ENCODE measurements around the gene TRPM3.

Gene TRPM3

GRCh38 chr9:70506159-70506558 is 615.3 kb downstream of the TRPM3 start:
- peak; percentile 69 for FAIRE-seq

DNA sequence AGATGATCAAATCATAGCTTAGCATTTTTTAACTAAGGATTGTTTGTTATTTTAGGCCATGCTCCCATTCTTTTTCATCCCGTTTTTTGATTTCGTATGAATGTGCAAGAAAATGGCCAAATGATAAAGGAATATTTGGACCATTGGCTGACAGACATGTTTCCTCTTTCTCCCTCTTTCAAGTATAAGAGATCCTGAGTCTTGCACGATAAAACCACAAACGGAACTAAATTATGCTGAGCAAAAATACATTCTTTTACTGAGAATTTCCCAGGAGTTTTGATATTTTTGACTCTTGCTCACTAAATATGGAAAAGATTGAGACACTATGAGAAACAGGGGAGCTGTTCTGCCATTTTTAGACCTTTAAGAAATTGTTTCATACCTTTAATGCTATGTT is 616.6 kb downstream of the TRPM3 start:
- FAIRE-seq = no peak

GRCh38 chr9:70502690-70503089 is 618.7 kb downstream of the TRPM3 start:
- FAIRE-seq = no peak

- no peak for FAIRE-seq
Measured at GRCh38 chr9:70500793-70501192, 620.6 kb downstream of the TRPM3 start.

GRCh38 chr9:70499621-70500020 is 621.8 kb downstream of the TRPM3 start:
- no peak for FAIRE-seq

GRCh38 chr9:70498866-70499265 is 622.6 kb downstream of the TRPM3 start:
- no peak for FAIRE-seq

GRCh38 chr9:70496244-70496643 is 625.2 kb downstream of the TRPM3 start:
- FAIRE-seq = no peak

GRCh38 chr9:70495514-70495913 is 625.9 kb downstream of the TRPM3 start:
- no peak for FAIRE-seq

DNA sequence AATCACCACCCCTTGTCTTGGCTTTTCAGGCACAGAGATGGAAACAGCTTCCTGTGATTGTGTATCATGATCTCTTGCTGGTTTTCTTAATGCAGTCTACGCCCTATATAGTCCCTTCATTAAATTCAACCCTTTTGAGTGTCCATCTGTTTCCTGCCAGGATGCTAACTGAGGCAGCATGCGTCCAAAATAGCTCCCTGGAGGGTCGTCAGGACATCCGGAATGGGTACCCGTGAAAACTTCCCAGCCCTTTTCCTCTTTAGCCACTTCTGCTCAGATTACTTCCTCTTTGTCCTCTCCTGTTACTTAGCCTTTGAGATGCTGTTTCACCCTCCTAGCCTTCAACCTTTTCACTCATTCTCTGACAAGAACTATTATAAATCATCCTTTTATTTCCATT is 627.2 kb downstream of the TRPM3 start:
- FAIRE-seq = no peak

- FAIRE-seq = no peak
Measured at GRCh38 chr9:70493029-70493428, 628.4 kb downstream of the TRPM3 start.

DNA sequence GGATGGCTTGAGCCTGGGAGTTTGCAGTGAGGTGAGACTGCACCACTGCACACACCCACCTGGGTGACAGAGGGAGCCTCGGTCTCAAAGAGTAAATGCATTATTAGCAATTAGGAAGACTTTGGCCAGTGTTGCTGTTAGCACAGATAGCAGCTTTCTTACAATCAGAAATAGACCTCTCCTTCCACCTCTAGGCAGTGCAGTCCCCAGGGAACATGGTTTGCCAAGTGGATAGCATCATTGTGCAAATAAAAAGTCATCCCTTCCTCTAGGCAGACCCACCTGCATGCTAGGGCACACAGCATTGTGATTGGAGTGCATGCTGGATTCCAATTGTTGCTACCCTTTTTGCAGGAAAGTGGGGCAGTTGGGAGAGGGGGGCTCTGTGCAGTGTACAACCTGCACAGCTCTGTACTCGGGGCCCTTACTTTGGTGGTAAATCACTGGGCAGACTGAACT is 629.1 kb downstream of the TRPM3 start:
- FAIRE-seq = no peak

- FAIRE-seq = no peak
Measured at GRCh38 chr9:70491426-70492318, 629.7 kb downstream of the TRPM3 start.

GRCh38 chr9:70490478-70490877 is 630.9 kb downstream of the TRPM3 start:
- FAIRE-seq = no peak

- FAIRE-seq = peak; percentile 23
Measured at GRCh38 chr9:70488793-70489105, 632.7 kb downstream of the TRPM3 start.

DNA sequence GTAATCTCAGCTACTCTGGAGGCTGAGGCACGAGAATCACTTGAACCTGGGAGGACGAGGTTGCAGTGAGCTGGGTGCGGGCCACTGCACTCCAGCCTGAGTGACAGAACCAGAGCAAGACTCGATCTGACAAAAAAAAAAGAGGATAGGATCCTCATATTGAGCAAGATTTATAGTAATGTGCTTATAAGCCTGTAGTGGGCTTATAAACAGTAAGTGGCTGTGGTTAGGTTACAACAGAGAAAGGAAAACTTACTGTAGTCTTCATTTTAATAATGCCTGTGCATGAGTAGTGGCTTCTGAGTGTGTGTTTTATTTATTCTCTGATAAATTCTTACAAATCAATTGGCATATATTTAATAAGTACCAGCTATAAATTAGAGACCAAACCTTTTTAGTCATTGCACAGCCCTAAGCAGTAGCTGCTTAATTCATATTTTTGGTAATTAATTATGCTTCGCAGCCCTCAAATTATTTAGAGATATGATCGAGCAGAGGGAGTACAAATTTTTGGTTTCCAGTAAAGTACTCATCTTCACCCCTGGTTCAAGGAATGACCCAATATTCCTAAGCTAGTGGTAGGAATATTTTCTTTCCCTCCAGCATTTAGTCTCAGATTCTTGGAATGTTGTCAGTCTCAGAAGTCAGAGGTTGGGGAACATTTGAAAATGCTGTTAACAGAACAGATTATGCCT is 633.2 kb downstream of the TRPM3 start:
- FAIRE-seq = no peak

GRCh38 chr9:70486127-70486526 is 635.3 kb downstream of the TRPM3 start:
- no peak for FAIRE-seq

GRCh38 chr9:70485273-70485858 is 636.1 kb downstream of the TRPM3 start:
- FAIRE-seq = no peak

DNA sequence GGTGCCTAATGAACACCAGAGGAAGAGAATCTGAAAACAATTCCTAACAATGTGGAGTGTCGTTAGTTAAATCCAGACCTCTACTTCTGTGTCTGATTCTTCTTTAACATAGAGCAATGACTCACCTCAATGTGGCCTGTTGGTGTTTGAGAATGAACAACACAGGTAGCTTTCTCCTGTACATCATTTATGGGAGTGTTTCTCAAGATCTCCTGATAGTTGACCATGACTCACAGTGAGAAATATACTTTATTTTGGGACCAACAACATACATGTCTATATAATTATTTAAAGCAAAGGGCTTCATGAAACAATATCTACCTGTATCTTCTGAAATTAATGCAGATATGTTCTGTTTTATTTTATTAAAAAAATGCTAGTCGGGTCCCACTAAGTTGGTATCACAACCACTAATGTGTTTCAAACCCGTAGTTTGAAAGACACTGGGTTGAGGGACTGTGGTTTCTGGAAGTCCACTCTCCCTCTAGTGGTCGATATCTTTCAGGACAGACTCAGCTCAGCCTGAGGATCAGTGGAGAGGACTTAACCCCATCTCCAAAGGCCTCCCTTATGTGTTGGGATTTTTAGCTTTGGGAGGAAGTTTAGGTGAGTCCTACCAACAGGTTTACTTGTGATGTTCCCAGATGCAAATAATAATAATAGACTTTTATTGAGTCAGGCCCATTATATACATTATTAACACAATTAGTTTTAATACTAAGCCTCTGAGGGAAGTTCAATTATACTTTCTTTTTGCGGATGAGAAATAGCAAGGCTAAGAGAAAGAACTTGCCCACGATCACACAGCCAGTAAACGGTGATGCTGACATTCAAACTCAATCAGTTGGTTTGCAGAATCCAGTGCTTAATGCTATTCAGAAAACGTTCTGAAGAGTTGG is 636.9 kb downstream of the TRPM3 start:
- no peak for FAIRE-seq

- FAIRE-seq = no peak
Measured at GRCh38 chr9:70481471-70481870, 640.0 kb downstream of the TRPM3 start.

GRCh38 chr9:70480405-70480980 is 640.9 kb downstream of the TRPM3 start:
- no peak for FAIRE-seq

DNA sequence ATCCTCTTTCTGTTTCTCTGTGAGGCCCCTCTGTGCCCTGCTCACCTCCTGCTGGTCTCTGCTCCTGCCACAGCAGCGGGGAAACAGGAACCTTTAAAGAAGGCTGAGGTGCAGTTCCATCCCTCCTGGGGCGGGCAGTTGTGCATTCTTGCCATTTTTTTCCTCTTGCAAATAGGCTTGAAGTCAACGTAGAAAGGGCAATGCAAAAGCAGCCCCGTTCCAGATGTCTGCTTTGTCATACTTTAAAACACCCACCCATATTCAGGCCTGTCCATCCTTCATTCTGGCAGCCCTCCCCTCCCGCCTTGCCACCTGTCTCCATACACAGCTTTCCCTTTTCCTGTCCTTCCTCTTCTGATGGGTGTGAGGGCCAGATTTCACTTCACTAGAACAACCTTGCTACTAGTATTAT is 641.5 kb downstream of the TRPM3 start:
- no peak for FAIRE-seq

Data from endometrium (tissue), 2 donors.